Omental fat pad (tissue), 4 donors: ENCODE measurements around the gene HMCN1. TPM values are rescaled to one million over a fixed set of nuclear protein-coding genes. Genes with fewer than 3 reads are reported as not detected.

Experiments used
- ATAC-seq: fragments of 150-250 bp; one replicate; pipeline ENCODE4 v1.9.1; 2016; ENCODE audit warnings: mild to moderate bottlenecking, moderate library complexity; ENCODE audit not compliant: low FRiP score
- DNase-seq: peaks from one replicate; pipeline ENCODE4 v3.0.0-alpha.2; 2019; ENCODE audit warnings: low spot score
- total RNA-seq, 4 donors: library from RNA; depleted of rRNA; stranded (reverse); fragments of >200 nt; gene quantifications; one replicate each; pipeline ENCODE4 v1.1.0, GENCODE V29; 2016
- TF ChIP-seq, protein P1 (sequence below), 3 donors: fragments of 450-650 bp; IDR thresholded peaks; one replicate each; pipeline ENCODE4 v1.5.1; 2016 to 2017; ENCODE audit warnings: antibody characterized with exemption in 3 of 3, mild to moderate bottlenecking in 3 of 3, moderate library complexity in 2 of 3

HMCN1 gene
- total RNA-seq, 4 donors from 2014 or later: 5.2 to 45.9 (median 12.7) TPM

DNA sequence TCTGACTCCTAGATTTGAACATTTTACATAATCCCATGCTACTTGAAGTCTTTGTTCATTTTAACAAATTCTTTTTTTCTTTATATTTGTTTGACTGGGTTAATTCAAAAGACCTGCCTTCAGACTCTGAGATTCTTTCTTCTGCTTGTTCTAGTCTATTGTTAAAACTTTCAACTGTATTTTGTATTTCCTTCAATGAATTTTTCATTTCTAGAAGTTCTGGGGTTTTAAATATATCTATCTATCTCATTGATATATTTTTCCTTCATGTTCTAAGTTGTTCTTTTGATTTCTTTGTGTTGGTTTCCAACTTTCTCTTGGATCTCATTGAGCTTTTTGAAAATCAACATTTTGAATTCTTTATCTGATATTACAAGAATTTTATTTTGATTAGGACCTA, 64.3 kb downstream of the HMCN1 start:
- ATAC-seq: no peak

DNA sequence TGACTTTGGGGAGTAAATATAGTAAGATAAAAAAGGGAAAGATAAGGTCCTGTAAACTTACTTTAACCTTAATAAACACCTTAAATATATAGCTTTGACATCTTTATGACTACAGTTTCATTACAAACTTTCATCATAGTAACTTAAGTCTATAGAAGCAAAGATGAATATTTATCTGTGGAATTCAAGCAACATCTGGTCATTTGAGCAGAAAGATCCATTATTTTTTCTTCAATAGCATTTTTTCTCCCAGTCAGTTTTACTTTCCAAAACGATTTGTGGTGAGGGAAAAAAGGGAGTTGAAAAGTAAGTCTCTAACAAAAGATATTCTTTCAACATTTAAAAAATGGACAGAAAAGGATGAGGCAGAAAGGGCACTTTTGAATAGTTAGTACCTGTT, 69.0 kb downstream of the HMCN1 start:
- no peak for DNase-seq
- no peak for ATAC-seq
- TF ChIP-seq, protein P1, sequence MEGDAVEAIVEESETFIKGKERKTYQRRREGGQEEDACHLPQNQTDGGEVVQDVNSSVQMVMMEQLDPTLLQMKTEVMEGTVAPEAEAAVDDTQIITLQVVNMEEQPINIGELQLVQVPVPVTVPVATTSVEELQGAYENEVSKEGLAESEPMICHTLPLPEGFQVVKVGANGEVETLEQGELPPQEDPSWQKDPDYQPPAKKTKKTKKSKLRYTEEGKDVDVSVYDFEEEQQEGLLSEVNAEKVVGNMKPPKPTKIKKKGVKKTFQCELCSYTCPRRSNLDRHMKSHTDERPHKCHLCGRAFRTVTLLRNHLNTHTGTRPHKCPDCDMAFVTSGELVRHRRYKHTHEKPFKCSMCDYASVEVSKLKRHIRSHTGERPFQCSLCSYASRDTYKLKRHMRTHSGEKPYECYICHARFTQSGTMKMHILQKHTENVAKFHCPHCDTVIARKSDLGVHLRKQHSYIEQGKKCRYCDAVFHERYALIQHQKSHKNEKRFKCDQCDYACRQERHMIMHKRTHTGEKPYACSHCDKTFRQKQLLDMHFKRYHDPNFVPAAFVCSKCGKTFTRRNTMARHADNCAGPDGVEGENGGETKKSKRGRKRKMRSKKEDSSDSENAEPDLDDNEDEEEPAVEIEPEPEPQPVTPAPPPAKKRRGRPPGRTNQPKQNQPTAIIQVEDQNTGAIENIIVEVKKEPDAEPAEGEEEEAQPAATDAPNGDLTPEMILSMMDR (IDR thresholded peaks at IDR 0.05): no peak

More for the DNA sequence above, 64.3 kb downstream of the HMCN1 start:
- no peak for DNase-seq
- TF ChIP-seq, protein P1 (IDR thresholded peaks at IDR 0.05): no peak

DNA sequence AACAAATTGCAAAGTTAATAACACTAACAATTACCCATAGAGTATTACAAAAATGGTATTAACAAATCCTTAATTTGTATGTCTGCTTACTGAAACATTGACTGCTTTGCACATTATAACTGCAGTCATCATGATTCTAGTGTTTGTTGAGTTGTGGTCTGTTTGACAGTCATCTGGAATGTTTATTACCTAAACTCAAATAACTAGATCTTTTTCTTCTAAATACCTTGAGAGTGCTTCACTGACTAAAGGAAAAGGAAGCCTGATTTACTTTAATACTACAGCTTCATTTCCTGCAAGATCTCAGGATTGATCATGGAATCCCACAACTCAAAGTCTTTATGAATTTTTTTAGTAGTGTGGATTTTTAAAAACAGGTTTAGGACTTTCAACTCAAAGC, 70.0 kb downstream of the HMCN1 start:
- ATAC-seq: no peak
- no peak for DNase-seq
- TF ChIP-seq, protein P1 (IDR thresholded peaks at IDR 0.05): no peak

DNA sequence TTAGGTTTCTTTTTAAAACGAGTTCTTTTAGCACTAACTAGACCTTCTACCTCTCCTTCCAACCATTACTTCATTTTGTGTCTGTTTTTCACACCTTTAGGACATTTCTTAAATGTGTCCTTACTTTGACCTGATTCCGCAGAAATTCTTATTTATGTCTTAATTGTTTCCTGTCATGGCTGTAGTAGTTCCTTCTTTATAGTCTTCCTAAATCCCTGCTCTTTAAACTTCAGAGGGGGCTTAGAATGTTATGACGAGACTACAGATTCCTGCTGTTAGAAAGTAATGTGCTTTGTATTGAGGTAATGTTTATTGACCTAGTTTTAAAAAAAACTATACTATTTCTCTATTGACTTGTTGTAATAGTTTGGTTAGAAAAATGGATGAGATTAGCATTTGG, 70.4 kb downstream of the HMCN1 start:
- ATAC-seq: no peak
- DNase-seq: no peak
- TF ChIP-seq, protein P1 (IDR thresholded peaks at IDR 0.05): no peak

DNA sequence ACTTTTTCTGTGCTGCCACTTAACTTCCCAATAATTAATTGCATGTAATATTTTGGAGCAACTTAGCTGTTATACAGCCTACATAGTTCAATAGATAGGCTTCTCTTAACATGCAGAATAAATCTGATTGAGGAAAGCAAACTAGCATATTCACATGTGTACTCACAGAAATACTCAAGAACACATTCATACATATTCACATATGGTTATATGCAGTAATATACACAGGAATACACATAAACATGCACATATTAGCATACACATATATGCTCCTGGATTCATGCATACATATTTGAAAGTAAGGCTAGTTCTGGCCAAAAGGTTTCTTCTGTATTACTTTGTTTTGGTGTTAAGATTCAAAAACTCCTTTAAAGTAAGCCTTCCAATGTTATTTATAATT, 73.1 kb downstream of the HMCN1 start:
- no peak for ATAC-seq
- TF ChIP-seq, protein P1 (IDR thresholded peaks at IDR 0.05): no peak
- DNase-seq: no peak

DNA sequence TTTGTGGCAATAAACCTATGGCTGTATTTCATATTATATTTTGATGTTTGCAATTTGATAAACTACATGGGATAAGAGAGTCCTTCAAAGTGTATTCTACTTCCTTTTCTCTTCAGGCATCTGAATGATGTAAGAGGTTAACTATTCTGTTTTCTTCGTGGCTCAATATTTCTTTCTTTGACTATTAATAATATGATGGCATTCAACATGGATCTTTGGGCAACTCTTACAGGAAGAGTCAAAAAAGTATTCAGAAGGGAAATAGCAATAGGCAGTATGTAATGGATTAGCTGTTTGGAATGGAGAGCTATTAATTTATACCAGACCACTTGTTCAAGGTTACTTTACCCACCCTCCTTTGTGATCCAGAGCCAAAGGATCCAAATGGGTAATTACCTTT, 74.4 kb downstream of the HMCN1 start:
- DNase-seq: no peak
- ATAC-seq: no peak
- TF ChIP-seq, protein P1 (IDR thresholded peaks at IDR 0.05): no peak

DNA sequence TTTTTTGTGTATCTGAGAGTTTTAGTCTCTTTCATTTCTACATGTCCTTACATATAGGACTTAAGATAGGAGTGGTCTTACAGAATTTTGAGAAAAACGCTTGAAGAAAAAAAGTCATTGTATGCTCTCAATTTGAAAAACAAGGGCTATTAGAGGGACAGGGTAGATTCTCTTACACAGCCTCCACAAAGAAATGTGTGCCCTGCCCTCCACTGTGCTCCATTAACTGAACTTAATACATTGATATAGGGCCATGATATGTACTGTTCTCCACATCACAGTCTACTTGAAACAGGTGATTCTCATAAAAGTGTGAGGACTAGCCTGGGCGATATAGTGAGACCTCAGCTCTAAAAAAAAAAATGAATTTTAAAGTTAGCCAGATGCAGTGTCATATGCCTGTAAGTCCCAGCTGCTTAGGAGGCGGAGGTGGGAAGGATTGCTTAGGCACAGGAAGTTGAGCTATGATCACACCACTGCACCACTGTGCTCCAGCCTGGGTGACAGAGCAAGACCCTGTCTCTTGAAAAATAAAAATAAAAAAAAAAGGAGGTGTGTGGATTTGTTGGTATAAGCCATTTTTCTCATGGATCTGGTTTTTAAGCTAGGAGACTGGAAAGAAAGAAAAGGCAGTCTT, 77.0 kb downstream of the HMCN1 start:
- ATAC-seq (no peak), DNase-seq (no peak)
- TF ChIP-seq, protein P1 (IDR thresholded peaks at IDR 0.05): no peak
